Astrocyte of the hippocampus (primary cell): ENCODE data around the gene B3GNT5.

ENCODE experiments used
- DNase-seq: peaks from one replicate; pipeline ENCODE4 v3.0.0; 2011; ENCODE audit warnings: low read depth, low spot score

The B3GNT5 gene

DNA sequence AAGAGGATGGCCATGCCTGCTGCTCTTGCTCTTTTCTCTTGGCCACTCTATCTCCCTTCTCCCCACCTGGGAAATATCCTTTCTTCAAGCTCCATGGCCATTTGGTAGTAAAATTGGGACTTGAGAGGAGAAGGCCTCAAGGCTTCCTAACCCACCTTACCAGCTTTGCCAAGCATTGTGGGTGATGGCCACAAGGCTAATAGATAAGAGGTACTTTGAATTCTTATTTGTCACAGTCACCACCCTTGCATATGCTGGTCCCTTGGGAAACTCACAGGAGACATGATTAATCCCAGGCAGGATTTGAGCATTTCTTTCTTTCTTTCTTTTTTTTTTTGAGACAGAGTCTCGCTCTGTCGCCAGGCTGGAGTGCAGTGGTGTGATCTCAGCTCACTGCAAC lies 37.2 kb downstream of the B3GNT5 start:
- DNase-seq = no peak

DNA sequence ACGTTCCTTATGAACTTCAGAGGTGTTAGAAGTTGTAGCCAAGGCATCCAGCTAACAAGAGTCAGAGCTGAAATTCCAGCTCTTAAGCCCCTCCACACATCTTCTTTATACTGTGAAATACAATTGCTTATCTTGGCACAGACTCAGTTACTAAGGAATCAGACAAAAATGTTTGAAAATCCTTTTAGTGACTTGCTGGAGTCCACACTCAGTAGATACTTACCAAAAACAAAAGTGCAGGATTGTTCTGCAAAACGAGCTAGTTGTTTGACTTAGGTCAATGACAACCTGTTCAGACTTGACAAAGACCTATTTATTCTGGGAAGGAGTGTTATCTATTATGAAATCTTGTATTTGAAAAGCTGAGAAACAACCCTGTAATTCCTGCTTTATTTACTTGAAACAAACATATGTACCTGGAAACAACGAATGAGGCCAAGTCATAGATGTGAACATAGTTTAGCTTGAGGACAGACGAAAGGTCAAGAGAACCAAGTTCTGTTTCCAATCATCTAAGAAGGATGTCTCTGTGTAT lies 38.5 kb downstream of the B3GNT5 start:
- peak; percentile 83 for DNase-seq

DNA sequence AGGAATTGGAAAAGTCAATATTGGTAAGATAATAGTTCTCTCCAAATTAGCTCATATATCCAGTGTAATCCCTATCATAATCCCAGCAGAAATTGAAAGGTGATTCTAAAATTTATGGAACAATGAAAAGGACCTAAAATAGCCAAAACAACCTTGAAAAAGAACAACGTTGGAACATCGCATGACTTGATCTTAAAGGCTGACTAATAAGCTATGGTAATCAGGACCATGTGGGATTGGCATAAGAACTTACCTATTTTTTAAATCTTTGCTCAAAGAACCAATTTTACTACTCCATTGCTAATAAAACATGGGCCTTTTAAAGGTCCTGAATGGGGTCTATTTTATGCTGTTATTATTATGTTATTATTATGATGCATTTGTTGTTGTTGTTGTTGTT lies 40.9 kb downstream of the B3GNT5 start:
- no peak for DNase-seq

DNA sequence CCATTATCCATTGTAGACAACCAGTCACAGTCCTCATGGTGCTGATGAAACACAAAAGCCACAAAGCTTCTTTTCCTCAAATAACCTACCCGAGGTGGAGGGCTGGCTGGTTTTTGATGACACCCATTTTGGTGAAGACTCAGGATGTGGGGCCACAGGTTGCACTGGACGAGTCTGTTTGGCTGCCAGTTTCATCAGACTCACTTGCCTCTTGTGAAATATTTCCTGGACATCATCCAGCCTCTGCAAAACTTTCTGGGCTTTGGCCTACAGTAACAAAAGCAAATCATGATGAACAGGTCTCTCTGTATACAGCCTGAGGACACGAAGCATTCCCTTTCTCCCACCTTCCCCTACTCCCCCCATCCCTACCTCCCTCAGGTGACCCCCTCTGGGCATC lies 42.2 kb downstream of the B3GNT5 start:
- DNase-seq = peak; percentile 73

DNA sequence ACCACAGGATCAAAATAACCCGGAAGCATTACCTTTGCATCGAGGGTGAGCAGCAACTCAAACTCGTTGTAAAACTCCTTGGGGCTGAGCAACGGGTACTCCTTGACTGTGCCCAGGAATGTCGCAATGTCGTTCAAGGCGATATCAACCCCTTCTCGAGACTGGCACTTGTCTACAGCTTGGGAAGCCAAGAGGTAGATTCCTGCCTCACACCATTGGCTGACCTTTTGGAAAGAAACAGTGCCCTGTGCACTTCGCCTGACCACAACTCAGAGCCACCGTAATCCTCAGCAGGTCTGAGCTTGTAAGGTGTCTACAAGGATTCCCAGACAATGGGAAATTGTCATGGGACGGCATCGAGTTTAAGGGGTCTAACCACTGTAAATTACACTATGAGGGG lies 43.9 kb downstream of the B3GNT5 start:
- DNase-seq = no peak

DNA sequence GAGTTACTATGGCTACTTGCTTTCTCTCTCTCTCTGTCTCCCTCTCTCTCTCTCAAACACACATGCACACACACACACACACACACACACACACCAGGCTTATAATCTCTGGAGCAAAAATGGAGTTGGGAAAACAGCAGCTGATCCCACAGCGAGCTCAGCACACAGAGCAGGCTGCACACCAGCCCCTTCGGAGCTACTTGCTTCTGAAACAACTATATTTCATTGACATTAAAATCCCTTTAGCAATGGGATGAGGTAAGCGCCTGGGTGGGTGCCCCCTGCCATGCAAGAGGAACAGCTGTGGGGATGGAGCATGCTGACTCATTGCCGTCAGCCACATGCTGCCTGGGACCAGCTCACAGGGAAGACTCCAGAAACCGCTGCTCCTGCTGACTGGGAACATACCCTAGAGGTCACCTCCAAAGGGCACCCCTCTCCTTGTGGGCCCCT lies 45.7 kb downstream of the B3GNT5 start:
- DNase-seq = peak; percentile 93

DNA sequence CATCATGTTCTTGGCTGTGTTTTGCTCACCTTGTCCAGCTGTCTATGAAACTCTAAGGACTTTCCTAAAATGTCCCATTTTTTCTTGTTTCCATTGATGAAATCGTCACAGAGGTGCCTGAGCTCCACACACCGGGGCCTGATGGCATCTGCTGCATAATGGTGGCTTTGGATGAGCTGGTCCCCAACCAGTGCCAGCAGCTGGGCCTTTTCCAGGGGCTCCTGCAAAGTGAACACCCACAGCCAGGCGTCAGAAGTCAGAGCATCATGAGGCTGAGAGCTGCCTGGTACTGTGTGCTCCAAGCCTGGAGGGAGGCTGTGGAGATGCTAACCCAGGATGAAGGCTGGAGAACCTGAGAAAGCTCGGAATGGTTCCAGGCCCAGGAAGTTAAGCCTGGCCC lies 46.9 kb downstream of the B3GNT5 start:
- no peak for DNase-seq

DNA sequence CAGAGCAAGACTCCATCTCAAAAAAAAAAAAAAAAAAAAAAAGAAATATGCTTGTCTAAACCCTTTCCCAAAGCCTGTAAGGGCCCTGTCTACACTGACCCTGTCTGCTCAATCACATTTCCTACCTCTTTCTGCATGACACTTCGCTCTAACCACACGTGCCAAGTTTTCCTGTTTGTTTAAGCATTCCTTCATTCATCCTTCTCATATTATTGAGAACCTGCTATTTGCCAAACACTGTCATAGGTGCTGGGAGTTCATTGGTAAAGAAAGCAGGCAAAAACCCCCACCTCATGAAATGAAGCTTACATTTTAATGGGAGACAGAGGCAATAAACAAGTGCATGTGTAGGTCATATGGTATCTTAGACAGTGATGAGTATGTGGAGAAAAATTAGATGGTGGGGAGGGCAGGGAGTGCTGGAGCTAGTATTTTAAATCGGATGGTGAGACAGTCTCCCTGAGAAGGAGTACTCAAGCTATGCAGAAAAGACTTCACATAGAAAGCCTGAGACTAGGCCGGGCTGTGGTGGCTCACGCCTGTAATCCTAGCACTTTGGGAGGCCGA lies 48.0 kb downstream of the B3GNT5 start:
- no peak for DNase-seq

DNA sequence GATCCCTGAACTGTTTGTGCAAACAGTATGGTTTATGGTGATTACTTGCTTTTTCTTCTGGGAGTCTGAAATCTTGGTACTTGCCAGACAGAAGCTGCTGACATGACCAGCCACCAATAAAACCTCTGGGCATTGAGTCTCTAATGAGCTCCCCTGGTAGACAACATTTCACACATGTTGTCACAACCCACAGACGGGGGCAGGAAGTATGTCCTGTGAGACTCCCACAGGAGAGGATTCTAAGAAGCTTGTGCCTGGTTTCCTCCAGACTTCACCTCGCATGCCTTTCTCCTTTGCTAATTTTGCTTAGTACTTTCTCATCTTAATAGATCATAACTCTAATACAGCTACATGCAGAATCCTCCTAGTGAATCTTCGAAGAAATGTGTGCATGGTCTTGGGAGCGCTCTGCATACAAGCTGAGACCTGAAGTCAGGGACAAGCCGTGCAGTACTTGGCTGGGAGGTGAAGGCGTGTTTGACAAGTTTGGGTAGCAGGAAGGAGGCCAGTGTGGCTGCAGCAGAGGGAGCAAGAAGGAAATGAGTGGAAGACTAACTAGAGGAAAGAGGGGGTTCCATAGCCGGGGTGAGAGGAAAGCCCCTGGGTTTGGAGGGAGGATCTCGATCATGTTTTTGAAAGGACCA lies 49.0 kb downstream of the B3GNT5 start:
- DNase-seq = no peak

DNA sequence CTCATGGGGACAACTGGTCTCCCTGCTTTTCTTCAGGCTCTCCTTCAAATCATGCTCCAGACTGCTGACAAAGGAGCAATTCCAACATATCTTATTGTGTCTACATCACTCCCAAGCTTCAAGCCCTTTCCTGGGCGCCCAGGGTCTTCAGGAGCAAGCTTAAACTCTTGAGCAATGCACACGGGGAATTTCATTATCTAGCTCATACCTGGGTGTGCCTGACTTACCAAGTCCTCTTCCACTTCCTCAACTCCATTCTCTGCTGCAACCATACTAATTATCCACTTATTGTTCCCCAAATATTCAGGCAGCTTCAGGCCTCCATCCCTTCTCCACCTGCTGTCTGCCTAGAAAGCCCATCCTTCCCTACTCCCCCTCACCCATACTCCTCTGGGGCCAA lies 50.6 kb downstream of the B3GNT5 start:
- DNase-seq = no peak

DNA sequence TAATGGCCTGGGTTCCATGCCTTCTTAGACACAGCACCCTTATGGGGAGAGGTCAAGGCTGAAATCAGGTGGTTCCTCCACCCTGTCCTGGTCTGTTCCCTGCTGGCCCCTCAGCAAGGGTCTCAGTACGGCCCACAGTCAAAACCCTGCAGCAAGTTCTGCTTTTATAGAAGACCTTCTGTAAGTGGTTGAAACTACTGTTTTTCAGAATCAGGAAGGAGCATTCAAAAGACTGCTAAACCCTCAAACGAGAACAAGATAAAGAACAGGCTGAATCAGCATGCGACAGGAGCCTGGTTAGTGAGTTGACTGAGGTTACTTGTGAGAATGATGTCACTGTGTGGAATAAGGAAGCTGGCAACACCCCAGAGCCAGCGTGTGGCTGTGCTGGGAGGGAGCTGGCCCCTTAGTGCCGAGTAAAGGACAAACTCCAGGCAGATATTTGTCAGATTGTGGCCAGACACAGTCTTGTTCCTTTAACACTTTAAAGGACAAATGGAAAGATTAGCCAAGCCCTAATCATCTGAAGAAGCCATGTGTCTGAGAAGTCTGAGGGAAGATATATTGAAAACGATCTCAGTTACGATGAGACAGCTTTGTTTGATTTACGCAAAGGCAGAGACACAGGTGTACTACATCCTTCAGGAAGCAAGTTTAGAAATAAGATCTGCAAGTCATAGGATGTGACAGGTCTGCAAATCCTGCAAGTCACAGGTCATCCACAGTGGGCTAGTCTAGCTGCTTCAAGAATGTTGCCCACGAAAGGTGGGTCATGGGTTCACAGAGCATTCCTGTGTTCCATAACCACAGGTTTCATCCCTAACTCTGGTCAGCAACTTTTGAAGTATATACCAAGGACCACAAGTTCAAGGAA lies 54.0 kb downstream of the B3GNT5 start:
- DNase-seq = peak; percentile 89

DNA sequence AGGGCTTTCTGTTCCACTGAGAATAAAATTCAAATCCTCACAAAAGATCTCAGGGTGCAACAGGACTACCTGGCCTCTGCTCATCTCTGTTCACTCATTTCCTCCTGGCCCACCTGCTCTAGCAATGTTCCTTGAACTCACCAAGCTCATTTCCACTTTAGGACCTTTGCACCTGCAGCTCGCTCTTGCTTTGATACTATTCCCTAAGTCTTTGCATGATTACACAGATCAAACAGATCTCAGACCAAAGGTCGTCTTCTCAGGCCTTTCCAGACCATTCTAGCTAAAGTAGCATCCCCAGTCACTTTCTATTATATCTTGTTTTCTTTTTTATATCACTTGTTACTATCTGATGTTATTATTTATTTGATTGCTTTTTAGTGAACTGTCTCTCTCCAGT lies 54.7 kb downstream of the B3GNT5 start:
- DNase-seq = no peak

DNA sequence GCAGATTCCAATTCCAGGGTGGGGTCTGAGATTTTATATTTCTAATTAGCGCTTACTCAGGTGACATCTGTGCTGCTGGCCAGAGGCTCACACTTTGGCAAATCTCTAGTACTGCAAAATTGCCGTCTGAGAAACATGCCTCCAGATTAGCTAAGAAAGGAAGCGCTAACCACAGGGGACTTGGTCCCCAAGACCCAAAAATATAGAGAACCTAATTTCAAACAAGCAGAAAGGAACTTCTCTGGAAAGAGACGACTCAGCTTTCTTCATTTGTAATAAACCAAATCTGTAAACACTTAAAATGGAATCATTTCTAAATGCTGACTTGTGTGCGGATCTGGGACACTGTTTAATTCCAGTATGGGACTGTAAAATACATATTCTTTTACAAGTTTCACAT lies 55.7 kb downstream of the B3GNT5 start:
- DNase-seq = no peak

DNA sequence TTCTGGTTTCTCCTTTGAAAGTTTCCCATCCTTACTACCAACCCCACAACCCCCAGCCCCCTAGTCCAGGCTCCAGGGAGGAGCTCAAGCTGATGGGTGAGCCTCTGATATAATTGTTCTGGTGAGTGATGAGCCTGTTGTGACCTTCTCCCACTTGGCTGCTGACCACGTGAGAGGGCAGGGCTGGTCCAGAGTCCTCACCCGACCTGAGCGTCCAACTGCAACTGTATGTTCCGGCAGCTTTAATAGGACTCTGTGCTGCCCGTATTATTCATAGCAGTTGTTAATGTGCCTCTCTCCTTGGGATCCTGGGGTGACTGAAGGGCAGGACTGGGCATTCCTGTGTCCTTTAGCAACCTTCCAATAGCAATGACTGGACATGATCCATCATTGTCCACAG lies 56.2 kb downstream of the B3GNT5 start:
- no peak for DNase-seq

DNA sequence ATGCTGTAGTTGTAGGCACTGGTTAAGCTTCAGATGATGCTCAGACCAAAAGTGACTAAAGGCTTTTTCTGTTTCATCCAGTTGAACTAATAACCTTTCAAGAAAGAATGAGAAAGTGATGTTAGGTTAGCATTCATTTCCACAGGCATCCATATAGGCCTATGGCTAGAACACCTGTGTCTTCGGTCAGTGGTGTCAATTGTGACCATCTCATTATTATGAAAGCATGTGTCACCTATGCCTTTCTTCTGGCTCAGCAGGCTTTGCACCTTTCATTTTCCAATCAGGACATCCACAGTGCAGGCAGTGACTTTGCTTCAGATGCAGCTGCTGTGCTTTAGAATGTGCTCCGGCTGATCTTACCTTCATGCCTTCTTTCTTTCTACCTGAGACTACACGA lies 57.9 kb downstream of the B3GNT5 start:
- DNase-seq = no peak

DNA sequence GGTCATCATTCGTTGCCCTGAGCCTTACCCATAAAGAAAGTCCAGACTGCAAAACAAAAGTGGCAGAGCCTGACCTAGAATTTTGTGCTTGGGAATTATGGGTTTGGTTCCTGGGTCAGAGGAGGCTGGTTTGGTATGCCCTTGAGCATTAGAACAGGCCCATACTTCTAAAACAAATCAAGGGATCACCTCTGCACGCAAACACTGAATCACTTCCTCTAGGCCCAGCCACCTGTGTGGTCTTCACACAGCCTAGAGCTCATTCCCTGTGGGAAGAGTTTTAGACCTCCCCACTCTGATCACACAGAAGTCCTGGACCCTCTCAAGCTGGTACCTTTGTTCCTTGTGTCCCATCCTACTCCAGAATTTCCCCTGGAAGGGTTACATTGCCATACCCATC lies 59.4 kb downstream of the B3GNT5 start:
- DNase-seq = no peak

DNA sequence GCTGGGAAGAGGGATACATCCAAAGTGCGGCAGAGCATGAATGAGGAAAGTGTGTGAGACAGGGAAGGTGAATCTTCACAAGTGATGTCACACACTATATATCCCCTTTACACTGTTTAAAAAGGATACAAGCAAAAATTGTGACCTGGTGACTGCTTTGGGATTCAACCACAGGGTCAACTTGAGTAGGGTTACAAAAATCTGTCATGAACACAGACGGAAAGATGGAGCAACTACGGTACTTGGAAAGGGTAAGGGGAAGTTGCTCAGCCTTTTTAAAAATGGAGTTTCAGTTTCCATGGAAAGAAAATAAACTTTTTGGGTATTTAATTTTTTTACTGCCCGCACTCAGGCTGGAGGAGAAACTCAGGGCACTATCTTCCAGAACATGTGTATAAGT lies 60.3 kb downstream of the B3GNT5 start:
- no peak for DNase-seq

DNA sequence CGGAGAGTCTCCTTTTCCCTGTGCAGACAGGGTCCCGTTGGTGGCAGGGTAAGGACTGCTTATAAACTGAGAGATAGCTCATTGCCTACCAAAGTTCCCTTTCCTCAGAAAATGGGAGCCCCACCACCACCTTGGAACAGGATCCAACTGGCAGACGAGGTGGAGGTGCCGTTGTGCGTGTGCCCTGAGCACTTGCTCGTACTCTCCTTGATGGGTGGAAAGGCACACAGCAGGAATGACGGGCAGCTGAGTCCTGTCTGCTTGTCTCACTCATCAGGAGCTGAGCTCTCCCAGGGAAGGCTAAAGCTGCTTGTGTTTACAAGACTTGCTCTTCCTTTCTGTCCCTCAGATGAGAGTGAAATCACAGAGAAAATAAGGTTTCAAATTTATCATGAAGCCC lies 60.7 kb downstream of the B3GNT5 start:
- no peak for DNase-seq

DNA sequence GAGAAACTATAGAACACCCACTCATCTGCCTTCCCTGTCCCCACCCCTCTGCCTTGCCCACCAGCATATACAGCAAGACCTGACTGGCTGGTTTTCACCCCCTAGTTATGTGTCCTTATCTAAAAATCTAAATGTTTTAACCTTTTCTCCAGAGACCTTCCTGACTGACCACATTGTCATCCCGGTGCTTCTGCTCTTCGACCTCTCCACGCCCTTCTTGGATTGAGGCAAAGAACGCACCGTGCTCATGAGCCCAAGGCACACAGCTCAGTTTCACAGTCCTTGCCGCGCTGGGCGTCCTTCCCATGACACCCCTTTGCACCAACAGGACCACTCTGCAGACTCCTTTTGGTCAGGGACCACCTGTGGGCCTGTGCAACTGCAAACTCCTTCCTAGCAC lies 62.7 kb downstream of the B3GNT5 start:
- DNase-seq = no peak

DNA sequence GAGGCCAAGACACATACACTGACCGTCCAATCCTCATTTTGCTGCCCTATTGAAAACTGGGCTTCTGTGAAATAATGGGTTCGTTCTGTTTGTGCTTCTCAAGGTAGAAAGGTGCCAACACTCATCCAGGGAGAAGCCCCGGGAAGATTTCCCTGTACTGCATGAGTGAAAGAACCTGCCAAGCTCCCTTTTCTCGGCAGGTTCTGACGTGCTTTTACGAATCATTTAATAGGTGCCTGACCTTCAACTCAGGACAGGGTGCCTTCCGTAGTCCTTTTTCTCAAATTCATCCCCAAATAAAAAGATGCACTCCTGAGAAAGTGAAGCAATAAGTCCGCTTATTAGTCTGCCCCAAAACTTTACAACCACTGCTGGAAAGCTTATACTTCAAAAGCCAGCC lies 64.2 kb downstream of the B3GNT5 start:
- no peak for DNase-seq

DNA sequence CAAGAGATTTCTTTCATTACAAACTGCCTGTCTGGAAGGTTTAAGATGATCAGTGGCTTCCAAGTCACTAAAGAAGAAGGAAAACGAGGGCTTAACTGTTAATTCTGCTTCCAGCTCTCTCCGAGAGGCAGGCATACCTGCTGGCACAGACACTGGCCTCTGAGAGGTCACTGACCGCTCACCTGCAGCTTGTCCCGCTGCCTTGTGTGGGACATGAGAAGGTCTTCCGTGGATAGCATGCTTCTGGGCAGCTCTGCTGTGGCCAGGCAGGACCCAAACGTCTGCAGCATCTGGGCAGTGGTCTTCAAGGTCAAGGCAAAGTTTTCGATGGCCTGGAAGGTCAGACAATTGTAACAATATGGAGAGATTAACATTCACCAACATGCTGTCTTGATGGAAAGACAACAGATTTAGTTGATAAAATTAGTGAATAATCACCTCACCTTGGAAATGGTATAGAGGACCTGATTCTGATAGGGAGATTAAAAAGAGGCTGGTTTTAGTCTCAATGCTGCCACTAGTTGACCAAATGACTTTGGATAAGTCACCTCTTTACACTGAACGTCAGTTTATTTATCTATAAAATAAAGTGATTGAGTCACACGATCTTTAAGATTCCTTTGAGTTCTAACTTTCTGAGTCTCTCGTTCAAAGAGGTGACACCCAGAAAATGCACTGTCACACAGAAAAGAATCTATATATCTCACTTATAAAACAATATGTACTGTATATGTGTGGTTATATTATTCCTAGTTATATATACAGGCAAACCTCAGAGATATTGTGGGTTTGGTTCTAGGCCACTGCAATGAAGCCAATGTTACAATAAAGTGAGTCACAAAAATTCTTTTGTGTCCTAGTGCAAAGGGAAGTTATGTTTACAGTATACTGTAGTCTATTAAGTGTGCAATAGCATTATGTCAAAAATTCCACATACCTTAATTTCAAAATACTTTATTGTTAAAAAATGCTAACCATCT lies 65.1 kb downstream of the B3GNT5 start:
- DNase-seq = peak; percentile 46
